K562 (cell line): ENCODE measurements around the gene ZNF544. TPM values are rescaled to one million over a fixed set of nuclear protein-coding genes. Genes with fewer than 3 reads are reported as not detected.

ENCODE experiments used
- MGA ChIP-seq: fragments of 450-650 bp; IDR thresholded peaks from 2 replicates; pipeline ENCODE4 v1.6.1; 2016; ENCODE audit warnings: mild to moderate bottlenecking, moderate library complexity
- polyA plus RNA-seq, 8 experiments: library from polyadenylated mRNA; depleted of rRNA in 4 of 8; stranded (reverse) in 5 of 8; unstranded in 3 of 8; fragments of >200 nt; fragmentation: Nextera tagmentation in 2 of 8; fragmentation: Illumina TruSeq in 1 of 8; extraction: Ambion mirVana in 2 of 8; extraction: Trizol in 1 of 8; gene quantifications; 2 replicates each; pipeline versions ENCODE4 v1.2.1 to v1.2.3, GENCODE V29; 2011 to 2014; ENCODE audit warnings: inconsistent platforms in 1 of 8, missing spikeins in 1 of 8
- total RNA-seq, 7 experiments: library from RNA; depleted of rRNA in 6 of 7; stranded (reverse); fragments of >200 nt in 6 of 7; fragmentation: Illumina TruSeq in 2 of 7; extraction: Trizol in 2 of 7; gene quantifications; 2 replicates each; pipeline versions ENCODE4 v1.2.1 to v1.2.3, GENCODE V29; 2011 to 2021; ENCODE audit warnings: low replicate concordance in 1 of 7
- TF ChIP-seq, protein P1 (sequence below): IDR thresholded peaks from 2 replicates; pipeline ENCODE4 v1.6.1; 2016; ENCODE audit warnings: missing genetic modification characterization, missing compliant biosample characterization

Gene ZNF544
- total and polyA plus RNA-seq, 9 of the 15 experiments (the other 6 are each of a cell fraction or from before 2014, with no cell fraction given) = 23.6 to 59.0 (median 41.4) TPM

DNA sequence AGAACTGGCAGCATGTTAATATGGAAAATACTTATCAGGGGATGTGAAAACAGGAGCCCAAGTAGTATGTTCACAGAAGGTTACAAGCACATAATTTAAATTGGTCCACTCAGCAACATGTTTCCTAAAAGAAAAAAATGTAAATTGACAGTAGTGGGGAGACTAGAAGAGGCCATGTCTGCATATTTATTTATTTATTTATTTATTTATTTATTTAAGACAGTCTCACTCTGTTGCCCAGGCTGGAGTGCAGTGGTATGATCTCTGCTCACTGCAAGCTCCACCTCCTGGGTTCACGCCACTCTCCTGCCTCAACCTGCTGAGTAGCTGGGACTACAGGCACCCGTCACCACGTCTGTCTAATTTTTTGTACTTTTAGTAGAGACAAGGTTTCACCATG, 36.4 kb downstream of the ZNF544 start (continued):
- no peak for TF ChIP-seq MGA
- TF ChIP-seq, protein P1, sequence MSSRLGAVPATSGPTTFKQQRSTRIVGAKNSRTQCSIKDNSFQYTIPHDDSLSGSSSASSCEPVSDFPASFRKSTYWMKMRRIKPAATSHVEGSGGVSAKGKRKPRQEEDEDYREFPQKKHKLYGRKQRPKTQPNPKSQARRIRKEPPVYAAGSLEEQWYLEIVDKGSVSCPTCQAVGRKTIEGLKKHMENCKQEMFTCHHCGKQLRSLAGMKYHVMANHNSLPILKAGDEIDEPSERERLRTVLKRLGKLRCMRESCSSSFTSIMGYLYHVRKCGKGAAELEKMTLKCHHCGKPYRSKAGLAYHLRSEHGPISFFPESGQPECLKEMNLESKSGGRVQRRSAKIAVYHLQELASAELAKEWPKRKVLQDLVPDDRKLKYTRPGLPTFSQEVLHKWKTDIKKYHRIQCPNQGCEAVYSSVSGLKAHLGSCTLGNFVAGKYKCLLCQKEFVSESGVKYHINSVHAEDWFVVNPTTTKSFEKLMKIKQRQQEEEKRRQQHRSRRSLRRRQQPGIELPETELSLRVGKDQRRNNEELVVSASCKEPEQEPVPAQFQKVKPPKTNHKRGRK (tag) = no peak
- TF ChIP-seq, all 486 proteins: peak for 0
